ENCODE data around the gene THAP4. TPM values are rescaled to one million over a fixed set of nuclear protein-coding genes. Genes with fewer than 3 reads are reported as not detected.
A peak's percentile ranks its signal among the peaks of the same experiment; 100 is the strongest.

Gene THAP4
- total and polyA plus RNA-seq, 2 of the 13 experiments (the other 11 are each of a cell fraction or from before 2014, with no cell fraction given): 59.7 to 75.7 TPM

DNA sequence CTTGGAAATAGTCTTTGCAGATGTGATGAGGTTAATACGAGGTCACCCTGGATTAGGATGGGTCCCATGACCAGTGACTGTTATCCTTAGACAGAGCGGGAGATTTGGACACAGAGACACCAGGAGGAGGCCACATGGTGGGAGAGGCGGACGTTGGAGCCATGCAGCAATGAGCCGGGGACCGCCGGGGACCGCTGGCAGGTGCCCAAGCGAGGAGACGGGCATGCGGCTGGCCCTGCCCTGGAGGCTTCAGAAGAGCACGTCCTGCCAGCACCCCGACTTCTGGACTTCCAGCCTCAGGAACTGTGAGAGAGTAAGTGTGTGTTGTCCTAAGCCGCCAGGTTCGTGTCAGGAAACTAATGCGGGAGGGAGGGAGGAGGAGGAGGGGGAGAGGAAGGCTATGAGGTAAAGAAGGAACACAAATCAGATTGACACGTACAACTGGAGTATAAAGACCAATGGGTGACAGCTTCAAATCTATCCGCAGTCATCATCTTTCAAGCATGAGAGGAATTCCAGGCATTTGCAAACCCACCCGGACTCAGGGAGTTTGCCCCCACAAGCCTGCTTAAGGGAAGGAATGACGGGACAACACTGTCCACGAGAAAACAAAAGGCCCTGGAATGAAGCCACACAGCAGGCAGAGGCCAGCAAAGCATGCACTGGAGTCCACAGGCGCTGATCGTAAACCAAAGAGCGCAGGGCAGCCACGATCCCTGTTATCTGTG lies 90.0 kb downstream of the THAP4 start (continued):
- TF ChIP-seq, protein P1, sequence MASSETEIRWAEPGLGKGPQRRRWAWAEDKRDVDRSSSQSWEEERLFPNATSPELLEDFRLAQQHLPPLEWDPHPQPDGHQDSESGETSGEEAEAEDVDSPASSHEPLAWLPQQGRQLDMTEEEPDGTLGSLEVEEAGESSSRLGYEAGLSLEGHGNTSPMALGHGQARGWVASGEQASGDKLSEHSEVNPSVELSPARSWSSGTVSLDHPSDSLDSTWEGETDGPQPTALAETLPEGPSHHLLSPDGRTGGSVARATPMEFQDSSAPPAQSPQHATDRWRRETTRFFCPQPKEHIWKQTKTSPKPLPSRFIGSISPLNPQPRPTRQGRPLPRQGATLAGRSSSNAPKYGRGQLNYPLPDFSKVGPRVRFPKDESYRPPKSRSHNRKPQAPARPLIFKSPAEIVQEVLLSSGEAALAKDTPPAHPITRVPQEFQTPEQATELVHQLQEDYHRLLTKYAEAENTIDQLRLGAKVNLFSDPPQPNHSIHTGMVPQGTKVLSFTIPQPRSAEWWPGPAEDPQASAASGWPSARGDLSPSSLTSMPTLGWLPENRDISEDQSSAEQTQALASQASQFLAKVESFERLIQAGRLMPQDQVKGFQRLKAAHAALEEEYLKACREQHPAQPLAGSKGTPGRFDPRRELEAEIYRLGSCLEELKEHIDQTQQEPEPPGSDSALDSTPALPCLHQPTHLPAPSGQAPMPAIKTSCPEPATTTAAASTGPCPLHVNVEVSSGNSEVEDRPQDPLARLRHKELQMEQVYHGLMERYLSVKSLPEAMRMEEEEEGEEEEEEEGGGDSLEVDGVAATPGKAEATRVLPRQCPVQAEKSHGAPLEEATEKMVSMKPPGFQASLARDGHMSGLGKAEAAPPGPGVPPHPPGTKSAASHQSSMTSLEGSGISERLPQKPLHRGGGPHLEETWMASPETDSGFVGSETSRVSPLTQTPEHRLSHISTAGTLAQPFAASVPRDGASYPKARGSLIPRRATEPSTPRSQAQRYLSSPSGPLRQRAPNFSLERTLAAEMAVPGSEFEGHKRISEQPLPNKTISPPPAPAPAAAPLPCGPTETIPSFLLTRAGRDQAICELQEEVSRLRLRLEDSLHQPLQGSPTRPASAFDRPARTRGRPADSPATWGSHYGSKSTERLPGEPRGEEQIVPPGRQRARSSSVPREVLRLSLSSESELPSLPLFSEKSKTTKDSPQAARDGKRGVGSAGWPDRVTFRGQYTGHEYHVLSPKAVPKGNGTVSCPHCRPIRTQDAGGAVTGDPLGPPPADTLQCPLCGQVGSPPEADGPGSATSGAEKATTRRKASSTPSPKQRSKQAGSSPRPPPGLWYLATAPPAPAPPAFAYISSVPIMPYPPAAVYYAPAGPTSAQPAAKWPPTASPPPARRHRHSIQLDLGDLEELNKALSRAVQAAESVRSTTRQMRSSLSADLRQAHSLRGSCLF (CRISPR knock-in tag; IDR thresholded peaks at IDR 0.05; ENCODE audit: borderline replicate concordance): no peak
- no peak for TF ChIP-seq FOXA1 (IDR thresholded peaks at IDR 0.05)
- TF ChIP-seq FOXA1 (CRISPR knock-in tag; IDR thresholded peaks at IDR 0.05): no peak
- peak; percentile 91 for TF ChIP-seq ZNF724P (CRISPR knock-in tag; IDR thresholded peaks at IDR 0.05; ENCODE audit: borderline replicate concordance)
- TF ChIP-seq MIER2 (CRISPR knock-in tag; IDR thresholded peaks at IDR 0.05): no peak
- TF ChIP-seq ZNF225 (CRISPR knock-in tag; IDR thresholded peaks at IDR 0.05): no peak
- no peak for TF ChIP-seq SP140L (CRISPR knock-in tag; IDR thresholded peaks at IDR 0.05; ENCODE audit: borderline replicate concordance)
- TF ChIP-seq SOX13 (IDR thresholded peaks at IDR 0.05): no peak
- TF ChIP-seq SOX13 (CRISPR knock-in tag; conservative IDR thresholded peaks at IDR 0.05 in 1 of 2, IDR thresholded peaks at IDR 0.05 in 1 of 2): peak in 1 of 2 experiments; percentile 62; a peak in 2 of 4 replicates
- TF ChIP-seq SP1 (IDR thresholded peaks at IDR 0.05): no peak
- TF ChIP-seq SP1 (CRISPR knock-in tag; IDR thresholded peaks at IDR 0.05): no peak
- no peak for TF ChIP-seq KDM3A (CRISPR knock-in tag; IDR thresholded peaks at IDR 0.05; ENCODE audit: low read depth)
- no peak for TF ChIP-seq ZNF3 (CRISPR knock-in tag; IDR thresholded peaks at IDR 0.05)
- TF ChIP-seq CREB1 (IDR thresholded peaks at IDR 0.05): 0 out of 2 replicates have a peak, but pooled peaks have one; percentile 16
- no peak; the same call in 1 of the 2 replicates for TF ChIP-seq CREB1 (CRISPR knock-in tag; IDR thresholded peaks at IDR 0.05)
- TF ChIP-seq SKI (IDR thresholded peaks at IDR 0.05; ENCODE audit: partially characterized antibody): no peak
- TF ChIP-seq REPIN1 (CRISPR knock-in tag; IDR thresholded peaks at IDR 0.05; ENCODE audit: borderline replicate concordance, low read depth): no peak; the same call in 1 of the 2 replicates
- TF ChIP-seq NR3C1 (CRISPR knock-in tag; IDR thresholded peaks at IDR 0.05): no peak
- peak; percentile 29; the same call in 1 of the 2 replicates for TF ChIP-seq SMAD1 (CRISPR knock-in tag; IDR thresholded peaks at IDR 0.05; ENCODE audit: borderline replicate concordance, low read depth)
- 0 out of 2 replicates have a peak, but pooled peaks have one; percentile 60 for TF ChIP-seq ZNF468 (CRISPR knock-in tag; IDR thresholded peaks at IDR 0.05)
- peak; percentile 45; the same call in 1 of the 2 replicates for TF ChIP-seq MEF2D (CRISPR knock-in tag; IDR thresholded peaks at IDR 0.05)
- TF ChIP-seq SRSF1 (optimal IDR thresholded peaks at IDR 0.05; ENCODE audit: low read depth, low read length): no peak
- peak; percentile 64; the same call in 1 of the 2 replicates for TF ChIP-seq ZFX (CRISPR knock-in tag; IDR thresholded peaks at IDR 0.05; ENCODE audit: low read depth)
- peak; percentile 53 for TF ChIP-seq ZEB1 (IDR thresholded peaks at IDR 0.05; ENCODE audit: insufficient replicate concordance, low read depth)
- TF ChIP-seq ZNF850 (CRISPR knock-in tag; conservative IDR thresholded peaks at IDR 0.05): no peak
